Activated CD8-positive, alpha-beta memory T cell treated with anti-CD3 and anti-CD28 coated beads, Interleukin-2, amount 50 U/mL, for 1 hour (primary cell): ENCODE measurements around the gene IL2RA.

Source experiments
- DNase-seq: peaks from one replicate; pipeline ENCODE4 v3.0.0-alpha.2; 2020; ENCODE audit errors: extremely low read depth

IL2RA gene

GRCh38 chr10:6039711-6040110, 22.5 kb downstream of the IL2RA start:
- DNase-seq = no peak

- DNase-seq = no peak
These were observed 24.0 kb downstream of the IL2RA start for GRCh38 chr10:6038071-6038631.

- DNase-seq = no peak
These were observed 24.7 kb downstream of the IL2RA start for GRCh38 chr10:6037422-6037821.

GRCh38 chr10:6036861-6037321, 25.3 kb downstream of the IL2RA start:
- no peak for DNase-seq

GRCh38 chr10:6035931-6036575, 26.1 kb downstream of the IL2RA start:
- DNase-seq = no peak

- DNase-seq = no peak
These were observed 26.9 kb downstream of the IL2RA start for GRCh38 chr10:6035101-6035834.

- no peak for DNase-seq
These were observed 27.8 kb downstream of the IL2RA start for GRCh38 chr10:6034371-6034770.

GRCh38 chr10:6033954-6034353, 28.2 kb downstream of the IL2RA start:
- no peak for DNase-seq

GRCh38 chr10:6030940-6031339, 31.2 kb downstream of the IL2RA start:
- DNase-seq = no peak

GRCh38 chr10:6030217-6030616, 31.9 kb downstream of the IL2RA start:
- DNase-seq = no peak

GRCh38 chr10:6027929-6028328, 34.2 kb downstream of the IL2RA start:
- DNase-seq = no peak

GRCh38 chr10:6025683-6026255, 36.4 kb downstream of the IL2RA start:
- DNase-seq = no peak

- DNase-seq = no peak
These were observed 37.9 kb downstream of the IL2RA start for GRCh38 chr10:6024334-6024682.

GRCh38 chr10:6023661-6024333, 38.4 kb downstream of the IL2RA start:
- no peak for DNase-seq

GRCh38 chr10:6022660-6023059, 39.5 kb downstream of the IL2RA start:
- DNase-seq = no peak

- DNase-seq = no peak
These were observed 41.3 kb downstream of the IL2RA start for GRCh38 chr10:6020826-6021225.

- DNase-seq = no peak
These were observed 42.4 kb downstream of the IL2RA start for GRCh38 chr10:6019796-6020195.

- no peak for DNase-seq
These were observed 43.0 kb downstream of the IL2RA start for GRCh38 chr10:6019010-6019782.

- no peak for DNase-seq
These were observed 43.7 kb downstream of the IL2RA start for GRCh38 chr10:6018422-6018821.

GRCh38 chr10:6017781-6018354, 44.3 kb downstream of the IL2RA start:
- no peak for DNase-seq

- DNase-seq = peak; percentile 36
These were observed 47.9 kb downstream of the IL2RA start for GRCh38 chr10:6014241-6014761.
